Kasumi-1 (cell line): ENCODE measurements around the gene NT5C2.
"Not testable (repeated sequence)": the region's sequence is repeated elsewhere in the genome, so short reads cannot be mapped to it uniquely, and the experiment has no call there.

ENCODE experiments used
- DNase-seq, 2 experiments: peaks; one replicate each; lab custom pipeline; 2025; lab: John Stamatoyannopoulos, UW

The NT5C2 gene

GRCh38 chr10:103202319-103202718, 9.2 kb upstream of the NT5C2 start:
- peak; percentile 75 to 85 for DNase-seq

GRCh38 chr10:103199488-103199887, 6.4 kb upstream of the NT5C2 start:
- peak; percentile 35 to 40 for DNase-seq

GRCh38 chr10:103198648-103199047, 5.6 kb upstream of the NT5C2 start:
- DNase-seq: no peak

GRCh38 chr10:103197903-103198302, 4.8 kb upstream of the NT5C2 start:
- peak in 1 of 2 experiments; percentile 26 for DNase-seq

- peak; percentile 83 to 84 for DNase-seq
Measured at GRCh38 chr10:103197174-103197573, 4.1 kb upstream of the NT5C2 start.

GRCh38 chr10:103196516-103196915, 3.4 kb upstream of the NT5C2 start:
- DNase-seq: no peak

GRCh38 chr10:103193820-103194529, 903 bp upstream of the NT5C2 start:
- peak; percentile 65 to 67 for DNase-seq

GRCh38 chr10:103192451-103193106, 493 bp downstream of the NT5C2 start:
- DNase-seq: peak; percentile 80 to 88

- peak in 1 of 2 experiments; percentile 29 for DNase-seq
Measured at GRCh38 chr10:103192089-103192450, 1.0 kb downstream of the NT5C2 start.

GRCh38 chr10:103191198-103191597, 1.9 kb downstream of the NT5C2 start:
- DNase-seq: not testable (repeated sequence)

GRCh38 chr10:103188853-103189252, 4.2 kb downstream of the NT5C2 start:
- no peak for DNase-seq

GRCh38 chr10:103186128-103186527, 6.9 kb downstream of the NT5C2 start:
- peak; percentile 39 to 58 for DNase-seq

- DNase-seq: peak; percentile 42 to 60
Measured at GRCh38 chr10:103184615-103185014, 8.5 kb downstream of the NT5C2 start.

GRCh38 chr10:103183991-103184451, 9.1 kb downstream of the NT5C2 start:
- DNase-seq: not testable (repeated sequence)

GRCh38 chr10:103181244-103181643, 11.8 kb downstream of the NT5C2 start:
- DNase-seq: peak; percentile 100

- DNase-seq: no peak
Measured at GRCh38 chr10:103180491-103180890, 12.6 kb downstream of the NT5C2 start.

GRCh38 chr10:103177123-103177522, 15.9 kb downstream of the NT5C2 start:
- no peak for DNase-seq

- no peak for DNase-seq
Measured at GRCh38 chr10:103175580-103176285, 17.3 kb downstream of the NT5C2 start.

GRCh38 chr10:103174324-103174723, 18.7 kb downstream of the NT5C2 start:
- not testable (repeated sequence) for DNase-seq

GRCh38 chr10:103171278-103171677, 21.8 kb downstream of the NT5C2 start:
- DNase-seq: no peak

- no peak for DNase-seq
Measured at GRCh38 chr10:103168438-103168837, 24.6 kb downstream of the NT5C2 start.

- DNase-seq: not testable (repeated sequence)
Measured at GRCh38 chr10:103167554-103167953, 25.5 kb downstream of the NT5C2 start.

- no peak for DNase-seq
Measured at GRCh38 chr10:103166523-103166922, 26.5 kb downstream of the NT5C2 start.
